Pancreas (tissue), 10 donors: ENCODE measurements around the gene AGER. TPM values are rescaled to one million over a fixed set of nuclear protein-coding genes. Genes with fewer than 3 reads are reported as not detected.

Experiments used
- ATAC-seq, 4 donors: fragments of 200-7000 bp; cut with Tn5 transposase; one replicate each; pipeline versions ENCODE4 v1.8.0 to v1.9.1; 2020; ENCODE audit warnings: mild to moderate bottlenecking in 4 of 4, moderate library complexity in 4 of 4
- DNase-seq, 6 donors: peaks; one replicate each; pipeline ENCODE4 v3.0.0-alpha.2; 2020
- FAIRE-seq: peaks from 2 replicates; lab custom pipeline; 2012; peaks lifted over from hg19 to GRCh38; lab: Jason Lieb, UNC
- H3K27ac ChIP-seq, 4 donors: fragments of 200-600 bp; sonication (generic); 1 replicate in 3 of 4; 2 replicates in 1 of 4; pipeline versions ENCODE4 v1.5.0 to v1.8.0; 2020
- H3K27me3 ChIP-seq, 4 donors: fragments of 200-600 bp; one replicate each; pipeline ENCODE4 v1.8.0; 2021
- H3K36me3 ChIP-seq, 3 donors: fragments of 200-600 bp; sonication (generic) in 1 of 3; one replicate each; pipeline versions ENCODE4 v1.5.0 to v1.8.0; 2020 to 2021
- H3K4me1 ChIP-seq, 3 donors: fragments of 200-600 bp; one replicate each; pipeline ENCODE4 v1.8.0; 2021
- H3K4me3 ChIP-seq, 4 donors: fragments of 200-600 bp; sonication (generic) in 2 of 4; one replicate each; pipeline versions ENCODE4 v1.5.0 to v1.8.0; 2020 to 2021
- H3K9me3 ChIP-seq, 4 donors: fragments of 200-600 bp; one replicate each; pipeline ENCODE4 v1.8.0; 2021
- WGBS, 2 donors: extraction: QIAGEN DNeasy Blood & Tissue Kit; methylation state at CpG; one replicate each; pipeline ENCODE4 v1.1.7; 2013; 5-methylcytosine and 5-hydroxymethylcytosine counted together
- intact Hi-C, 3 donors: fragments of 100-400 bp; cut with DNase I; formaldehyde crosslinking; loops; one replicate each; pipeline versions ENCODE4 v1.11.1 to v1.14.2; 2022
- polyA plus RNA-seq, 2 donors: library from polyadenylated mRNA; stranded (reverse); fragments of 200-250 nt; gene quantifications; one replicate each; pipeline ENCODE4 v1.2.3, GENCODE V29; 2013
- total RNA-seq, 6 donors: library from RNA; stranded (reverse); fragmentation: NEBNext Ultra II Directional in 4 of 6; extraction: Animal tissue kit (Norgen Biotek cat#: 25700) in 4 of 6; gene quantifications; one replicate each; pipeline versions ENCODE4 v1.2.1 to v1.2.4, GENCODE V29; 2021 to 2023
- TF ChIP-seq, protein P1 (sequence below), 4 donors: fragments of 200-600 bp; sonication (generic) in 3 of 4; IDR thresholded peaks; one replicate each; pipeline versions ENCODE4 v1.5.0 to v1.8.0; 2021; ENCODE audit warnings: antibody characterized with exemption in 4 of 4
- donor health status: healthy with polysubstance abuse.
- donor health status: DM: no; HTN: no; CAD: no; lungs with moderate emphysema.
- donor health status: DM: no; HTN: no; CAD: no.
- donor health status: control.
- donor health status: control.
- donor health status: Bipolar disorder and iron deficiency.
- donor health status: DM: yes; HTN: yes; CAD: no.
- donor health status: DM: no; HTN: no; CAD: no.
- donor health status: DM: no; HTN: no; CAD: no.
- donor health status: DM: yes; HTN: yes; CAD: no.

AGER gene
- total and polyA plus RNA-seq, 8 donors = 1.9 to 20.6 (median 3.3) TPM

DNA sequence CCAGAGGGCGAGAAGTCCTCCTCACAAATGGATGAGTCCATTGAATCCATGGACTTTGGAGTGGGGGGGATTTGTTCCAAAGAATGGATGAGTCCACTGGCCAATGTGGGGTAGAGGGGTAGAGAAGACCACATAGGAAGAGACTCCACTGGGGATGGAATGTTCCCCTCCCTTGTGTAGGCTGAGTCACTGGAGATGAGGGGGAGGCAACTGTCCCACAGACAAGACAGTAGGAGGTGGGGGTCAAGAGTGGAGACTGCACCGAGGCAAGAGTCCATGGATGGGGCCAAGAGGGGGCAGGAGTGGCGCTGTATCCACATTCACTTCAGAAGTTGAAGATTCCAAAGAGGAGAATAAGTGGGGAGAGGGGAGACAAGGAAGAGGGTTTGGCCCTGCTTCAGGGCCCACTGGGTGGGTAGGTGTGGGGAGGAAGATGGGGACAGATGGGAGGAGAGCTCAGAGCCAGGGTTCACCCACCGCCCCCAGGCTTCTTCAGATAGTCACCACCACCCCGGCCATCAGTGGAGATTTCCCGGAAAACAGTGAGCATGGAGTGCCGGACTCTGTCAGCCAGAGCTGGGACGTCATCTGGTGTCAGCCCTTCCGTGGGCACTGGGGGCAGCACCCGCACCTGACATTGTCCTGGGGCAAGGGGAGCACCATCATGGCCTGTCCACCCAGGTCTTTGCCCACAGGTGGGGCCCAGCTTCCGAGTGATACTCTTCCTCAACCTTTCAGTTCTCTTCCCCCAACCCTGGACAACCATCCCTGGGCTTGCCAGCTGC is 15.1 kb downstream of the AGER start:
- Histone ChIP-seq H3K4me3 (no peak overlapping the region), H3K4me1 (no peaks in the 10 kb centered on the region), H3K9me3 (no peaks in the 10 kb centered on the region), H3K27me3 (no peaks in the 10 kb centered on the region), H3K27ac (no peak overlapping the region), H3K36me3 (no peaks in the 10 kb centered on the region)
- intact Hi-C loops = loop anchor here in 1 of 3 donors (10.0 kb wide), 1 partner anchor 54 kb away; no protein-coding TSS in a partner anchor
- DNase-seq (peak in 1 of 6 donors; percentile 36), ATAC-seq (peak in 2 of 4 donors; percentile 15 to 27), FAIRE-seq (no peak)
- TF ChIP-seq, protein P1, sequence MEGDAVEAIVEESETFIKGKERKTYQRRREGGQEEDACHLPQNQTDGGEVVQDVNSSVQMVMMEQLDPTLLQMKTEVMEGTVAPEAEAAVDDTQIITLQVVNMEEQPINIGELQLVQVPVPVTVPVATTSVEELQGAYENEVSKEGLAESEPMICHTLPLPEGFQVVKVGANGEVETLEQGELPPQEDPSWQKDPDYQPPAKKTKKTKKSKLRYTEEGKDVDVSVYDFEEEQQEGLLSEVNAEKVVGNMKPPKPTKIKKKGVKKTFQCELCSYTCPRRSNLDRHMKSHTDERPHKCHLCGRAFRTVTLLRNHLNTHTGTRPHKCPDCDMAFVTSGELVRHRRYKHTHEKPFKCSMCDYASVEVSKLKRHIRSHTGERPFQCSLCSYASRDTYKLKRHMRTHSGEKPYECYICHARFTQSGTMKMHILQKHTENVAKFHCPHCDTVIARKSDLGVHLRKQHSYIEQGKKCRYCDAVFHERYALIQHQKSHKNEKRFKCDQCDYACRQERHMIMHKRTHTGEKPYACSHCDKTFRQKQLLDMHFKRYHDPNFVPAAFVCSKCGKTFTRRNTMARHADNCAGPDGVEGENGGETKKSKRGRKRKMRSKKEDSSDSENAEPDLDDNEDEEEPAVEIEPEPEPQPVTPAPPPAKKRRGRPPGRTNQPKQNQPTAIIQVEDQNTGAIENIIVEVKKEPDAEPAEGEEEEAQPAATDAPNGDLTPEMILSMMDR (IDR thresholded peaks at IDR 0.05) = no peak
- 85 to 87% methylated on average over 11 of the region's 11 CpGs for WGBS, 2 donors

DNA sequence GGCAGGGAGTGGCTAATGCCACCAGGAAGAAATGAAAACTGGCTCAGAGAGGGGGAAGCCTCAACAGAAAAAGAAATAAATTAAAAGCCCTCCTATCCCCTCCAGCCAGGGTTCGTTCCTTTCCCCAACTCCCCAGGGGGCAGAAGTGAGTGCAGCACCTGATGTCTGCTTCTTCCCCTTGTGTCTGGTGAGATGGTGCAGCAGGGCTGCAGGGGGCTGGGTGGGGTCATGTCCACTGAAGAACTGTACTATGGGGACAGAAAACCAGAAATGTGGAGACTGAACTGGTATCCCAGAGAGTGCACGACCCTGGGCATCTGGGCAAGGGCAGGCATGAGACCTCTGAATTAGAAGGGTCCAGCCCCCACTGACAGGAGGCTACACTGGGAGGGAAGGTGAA is 15.7 kb downstream of the AGER start:
- Histone ChIP-seq H3K9me3 (no peaks in the 10 kb centered on the region), H3K27ac (no peak overlapping the region), H3K4me3 (no peak overlapping the region), H3K36me3 (no peaks in the 10 kb centered on the region), H3K4me1 (no peaks in the 10 kb centered on the region), H3K27me3 (no peaks in the 10 kb centered on the region)
- ATAC-seq = peak in 1 of 4 donors; percentile 5
- TF ChIP-seq, protein P1 (IDR thresholded peaks at IDR 0.05) = no peak
- no peak for FAIRE-seq
- DNase-seq = peak in 1 of 6 donors; percentile 25
- 83 to 94% methylated on average over 2 of the region's 2 CpGs for WGBS, 2 donors
- intact Hi-C loops = loop anchor here in 1 of 3 donors (10.0 kb wide), 1 partner anchor 54 kb away; no protein-coding TSS in a partner anchor

DNA sequence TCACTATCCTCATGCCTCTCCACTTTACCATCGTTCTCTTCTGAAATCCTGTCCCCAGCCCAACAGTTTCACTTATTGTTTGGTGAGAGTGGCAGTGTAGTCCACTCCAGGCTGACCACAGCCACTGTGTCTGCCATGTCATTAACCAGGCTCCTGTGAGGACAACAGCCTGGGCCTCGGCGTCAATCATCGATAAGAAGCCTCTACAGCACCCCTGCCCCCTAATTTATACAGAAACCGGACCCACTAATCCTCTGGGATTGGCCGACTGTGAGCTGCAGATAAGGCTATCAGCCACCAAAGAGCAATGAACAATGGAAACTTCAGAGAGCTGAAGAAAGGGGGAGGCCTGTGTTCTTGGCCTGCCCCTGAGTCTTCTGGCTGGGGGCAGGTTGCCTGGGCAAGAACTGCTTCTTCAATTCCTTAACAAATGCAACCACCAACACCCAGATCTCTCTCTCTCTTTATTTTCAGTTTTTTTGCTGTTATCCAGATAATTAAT is 16.2 kb downstream of the AGER start:
- Histone ChIP-seq H3K27me3 (no peaks in the 10 kb centered on the region), H3K4me3 (no peak overlapping the region), H3K36me3 (no peaks in the 10 kb centered on the region), H3K27ac (no peak overlapping the region), H3K9me3 (no peaks in the 10 kb centered on the region), H3K4me1 (no peaks in the 10 kb centered on the region)
- intact Hi-C loops = loop anchor here in 1 of 3 donors (10.0 kb wide), 1 partner anchor 53 kb away; no protein-coding TSS in a partner anchor
- DNase-seq (peak in 1 of 6 donors; percentile 11), FAIRE-seq (no peak), ATAC-seq (no peak)
- TF ChIP-seq, protein P1 (IDR thresholded peaks at IDR 0.05) = no peak
- 47 to 52% methylated on average over 6 of the region's 6 CpGs for WGBS, 2 donors

DNA sequence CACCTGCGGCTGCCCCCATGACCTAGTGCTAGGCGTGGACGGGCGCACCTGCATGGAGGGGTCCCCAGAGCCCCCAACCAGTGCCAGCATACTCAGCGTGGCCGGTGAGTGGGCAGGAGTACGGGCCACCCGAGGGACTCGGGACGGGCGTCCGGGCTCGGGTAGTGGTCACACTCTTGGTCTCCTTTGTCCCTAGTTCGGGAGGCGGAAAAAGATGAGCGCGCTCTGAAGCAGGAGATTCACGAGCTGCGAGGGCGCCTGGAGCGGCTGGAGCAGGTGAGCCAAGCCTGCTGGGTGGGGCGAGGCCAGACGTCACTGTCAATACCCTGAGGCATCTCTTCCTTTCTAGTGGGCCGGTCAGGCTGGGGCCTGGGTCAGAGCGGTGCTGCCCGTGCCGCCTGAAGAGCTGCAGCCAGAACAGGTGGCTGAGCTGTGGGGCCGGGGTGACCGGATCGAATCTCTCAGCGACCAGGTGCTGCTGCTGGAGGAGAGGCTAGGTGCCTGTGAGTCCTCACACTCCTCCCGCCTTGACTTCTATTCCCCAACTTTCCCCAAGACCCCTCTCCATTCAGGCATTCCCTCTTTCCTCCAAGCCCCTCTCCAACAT is 16.8 kb downstream of the AGER start:
- no peaks in the 10 kb centered on the region for H3K27me3 ChIP-seq
- FAIRE-seq = no peak
- H3K9me3 ChIP-seq = no peaks in the 10 kb centered on the region
- TF ChIP-seq, protein P1 (IDR thresholded peaks at IDR 0.05) = no peak
- DNase-seq = peak in 1 of 6 donors; percentile 49
- 88 to 89% methylated on average over 28 to 32 of the region's 32 CpGs for WGBS, 2 donors
- H3K4me3 ChIP-seq = no peak overlapping the region
- no peaks in the 10 kb centered on the region for H3K4me1 ChIP-seq
- no peak overlapping the region for H3K27ac ChIP-seq
- ATAC-seq = no peak
- no peaks in the 10 kb centered on the region for H3K36me3 ChIP-seq
- intact Hi-C loops = loop anchor here in 1 of 3 donors (10.0 kb wide), 1 partner anchor 52 kb away; no protein-coding TSS in a partner anchor
